Measurements from ENCODE around the gene PDK2. TPM values are rescaled to one million over a fixed set of nuclear protein-coding genes. Genes with fewer than 3 reads are reported as not detected.

PDK2 gene
- total and polyA plus RNA-seq, 2 experiments from 2014 or later = 12.0 to 15.9 TPM

GRCh38 chr17:50161023-50161910, 66.1 kb downstream of the PDK2 start (continued):
- TF ChIP-seq ZNF462 (CRISPR knock-in tag; IDR thresholded peaks at IDR 0.05) = no peak

Other genes starting within 250 kb of the PDK2 start
- not detected in 2 replicates for gene TAC4, start 247.3 kb upstream of the PDK2 start, total RNA-seq (2014; rRNA removed; shearing (Covaris generic))
- gene TAC4, start 247.3 kb upstream of the PDK2 start, polyA plus RNA-seq (2016; fragmentation: Nextera tagmentation; extraction: Ambion mirVana) = not detected in 2 replicates
- gene DLX4, start 126.2 kb upstream of the PDK2 start, total RNA-seq (2014; rRNA removed; shearing (Covaris generic)) = 0.10 and 0.58 TPM in 2 replicates
- gene DLX4, start 126.2 kb upstream of the PDK2 start, polyA plus RNA-seq (2016; fragmentation: Nextera tagmentation; extraction: Ambion mirVana) = 0.79 and 0.80 TPM in 2 replicates
- gene DLX3, start 100.1 kb upstream of the PDK2 start, total RNA-seq (2014; rRNA removed; shearing (Covaris generic)) = 0.14 TPM in 1 of 2 replicates, not detected in the other
- gene DLX3, start 100.1 kb upstream of the PDK2 start, polyA plus RNA-seq (2016; fragmentation: Nextera tagmentation; extraction: Ambion mirVana) = 0.19 and 0.27 TPM in 2 replicates
- 23.2 and 28.3 TPM in 2 replicates for gene ITGA3, start 39.2 kb upstream of the PDK2 start, total RNA-seq (2014; rRNA removed; shearing (Covaris generic))
- gene ITGA3, start 39.2 kb upstream of the PDK2 start, polyA plus RNA-seq (2016; fragmentation: Nextera tagmentation; extraction: Ambion mirVana) = 9.6 and 11.0 TPM in 2 replicates
- 1.3 and 4.7 TPM in 2 replicates for gene SAMD14, start 34.8 kb downstream of the PDK2 start, total RNA-seq (2014; rRNA removed; shearing (Covaris generic))
- 0.70 and 0.97 TPM in 2 replicates for gene SAMD14, start 34.8 kb downstream of the PDK2 start, polyA plus RNA-seq (2016; fragmentation: Nextera tagmentation; extraction: Ambion mirVana)
- gene PPP1R9B, start 55.3 kb downstream of the PDK2 start, total RNA-seq (2014; rRNA removed; shearing (Covaris generic)) = 10.1 and 10.5 TPM in 2 replicates
- 1.9 and 2.1 TPM in 2 replicates for gene PPP1R9B, start 55.3 kb downstream of the PDK2 start, polyA plus RNA-seq (2016; fragmentation: Nextera tagmentation; extraction: Ambion mirVana)
- gene SGCA, start 70.7 kb downstream of the PDK2 start, total RNA-seq (2014; rRNA removed; shearing (Covaris generic)) = not detected in 2 replicates
- 0.19 TPM in 1 of 2 replicates, not detected in the other for gene SGCA, start 70.7 kb downstream of the PDK2 start, polyA plus RNA-seq (2016; fragmentation: Nextera tagmentation; extraction: Ambion mirVana)
- 27.9 and 34.3 TPM in 2 replicates for gene COL1A1, start 106.3 kb downstream of the PDK2 start, total RNA-seq (2014; rRNA removed; shearing (Covaris generic))
- 21.2 and 22.4 TPM in 2 replicates for gene COL1A1, start 106.3 kb downstream of the PDK2 start, polyA plus RNA-seq (2016; fragmentation: Nextera tagmentation; extraction: Ambion mirVana)
- gene TMEM92, start 179.1 kb downstream of the PDK2 start, total RNA-seq (2014; rRNA removed; shearing (Covaris generic)) = 7.3 and 9.7 TPM in 2 replicates
- gene TMEM92, start 179.1 kb downstream of the PDK2 start, polyA plus RNA-seq (2016; fragmentation: Nextera tagmentation; extraction: Ambion mirVana) = 13.4 and 18.4 TPM in 2 replicates